H1 (cell line): ENCODE measurements around the gene QRSL1. TPM values are rescaled to one million over a fixed set of nuclear protein-coding genes. Genes with fewer than 3 reads are reported as not detected.

Source experiments
- CTCF ChIA-PET: fragments of 300-600 bp; sonication (Branson Sonifier 250); formaldehyde crosslinking; loops from one replicate; lab custom pipeline; 2021; ENCODE audit not compliant: partially characterized antibody; lab: Charles Lee
- POLR2A ChIA-PET: fragments of 300-600 bp; sonication (Branson Sonifier 250); formaldehyde crosslinking; loops from one replicate; lab custom pipeline; 2021; ENCODE audit warnings: inconsistent platforms; ENCODE audit not compliant: partially characterized antibody; lab: Charles Lee
- DNase-seq, 2 experiments: peaks; one replicate each; pipeline versions ENCODE4 v3.0.0 to v3.0.0-alpha.2; 2010 to 2022; ENCODE audit warnings: low spot score in 2 of 2, low read depth in 1 of 2, mixed read lengths in 1 of 2
- FAIRE-seq: peaks from 2 replicates; lab custom pipeline; 2011; peaks lifted over from hg19 to GRCh38; lab: Jason Lieb, UNC
- H2AFZ ChIP-seq: 2 replicates; pipeline ENCODE4 v1.8.1; 2012; ENCODE audit warnings: low read length, inconsistent platforms
- H2AK5ac ChIP-seq: 2 replicates; pipeline ENCODE4 v1.6.1; 2013; ENCODE audit warnings: low read depth, low read length
- H2BK120ac ChIP-seq: replicated peaks from 2 replicates; pipeline ENCODE3; 2013; ENCODE audit warnings: low read depth, low read length, inconsistent platforms
- H2BK12ac ChIP-seq: 2 replicates; pipeline ENCODE4 v1.6.1; 2013; ENCODE audit warnings: low read depth, low read length
- H2BK15ac ChIP-seq: 2 replicates; pipeline ENCODE4 v1.6.1; 2013; ENCODE audit warnings: low read length
- H2BK20ac ChIP-seq: 2 replicates; pipeline ENCODE4 v1.6.1; 2013; ENCODE audit warnings: low read length
- H2BK5ac ChIP-seq: 2 replicates; pipeline ENCODE4 v1.6.1; 2013; ENCODE audit warnings: low read depth, low read length
- H3K14ac ChIP-seq: 2 replicates; pipeline ENCODE4 v1.6.1; 2013; ENCODE audit warnings: inconsistent platforms; ENCODE audit not compliant: insufficient read length
- H3K18ac ChIP-seq: 2 replicates; pipeline ENCODE4 v1.6.1; 2013; ENCODE audit warnings: low read length; ENCODE audit errors: extremely low read depth
- H3K23ac ChIP-seq: 2 replicates; pipeline ENCODE4 v1.6.1; 2013; ENCODE audit warnings: inconsistent platforms; ENCODE audit not compliant: insufficient read length
- H3K23me2 ChIP-seq: 2 replicates; pipeline ENCODE4 v1.6.1; 2013; ENCODE audit warnings: low read depth, low read length
- H3K27ac ChIP-seq: 2 replicates; pipeline ENCODE4 v1.6.1; 2011; ENCODE audit warnings: low read depth, low read length, inconsistent platforms
- H3K27me3 ChIP-seq, 4 experiments: replicated peaks in 1 of 4; 1 replicate in 1 of 4; 2 replicates in 3 of 4; pipeline versions ENCODE4 v1.6.1 to v1.8.1; 2011 to 2013; ENCODE audit warnings: low read length in 3 of 4, mild to moderate bottlenecking in 3 of 4, inconsistent platforms in 2 of 4, mixed read lengths in 2 of 4, moderate library complexity in 1 of 4; ENCODE audit not compliant: control insufficient read depth in 3 of 4, insufficient read depth in 3 of 4; ENCODE audit errors: extremely low read depth in 1 of 4
- H3K36me3 ChIP-seq, 4 experiments: 2 replicates each; pipeline versions ENCODE4 v1.6.1 to v1.8.1; 2011 to 2013; ENCODE audit warnings: mild to moderate bottlenecking in 4 of 4, low read length in 3 of 4, moderate library complexity in 2 of 4, control low read depth in 1 of 4, inconsistent platforms in 1 of 4; ENCODE audit not compliant: insufficient read depth in 4 of 4, control insufficient read depth in 2 of 4
- H3K4ac ChIP-seq: replicated peaks from 2 replicates; pipeline ENCODE3; 2013; ENCODE audit warnings: low read length, low read depth, mixed read lengths, inconsistent platforms; ENCODE audit not compliant: insufficient read length
- H3K4me1 ChIP-seq, 4 experiments: replicated peaks in 1 of 4; 1 replicate in 1 of 4; 2 replicates in 3 of 4; pipeline versions ENCODE4 v1.6.1 to v1.8.1; 2011 to 2013; ENCODE audit warnings: low read length in 3 of 4, inconsistent platforms in 2 of 4, mixed read lengths in 1 of 4; ENCODE audit not compliant: insufficient read depth in 4 of 4, control insufficient read depth in 3 of 4
- H3K4me2 ChIP-seq, 2 experiments: 2 replicates each; pipeline versions ENCODE4 v1.6.1 to v1.8.1; 2011 to 2013; ENCODE audit warnings: low read depth in 2 of 2, low read length in 2 of 2, control low read depth in 1 of 2, inconsistent platforms in 1 of 2, mild to moderate bottlenecking in 1 of 2; ENCODE audit not compliant: insufficient read depth in 1 of 2
- H3K4me3 ChIP-seq, 4 experiments: fragments of 200-600, 300-600 bp in 1 of 4; sonication (generic), shearing (Covaris generic), sonication (Bioruptor Twin) in 1 of 4; 2 replicates each; pipeline versions ENCODE4 v1.5.1 to v1.8.1; 2011 to 2016; ENCODE audit warnings: low read length in 4 of 4, low read depth in 3 of 4, control low read depth in 2 of 4, inconsistent platforms in 2 of 4, mild to moderate bottlenecking in 2 of 4, mixed read lengths in 1 of 4, moderate library complexity in 1 of 4; ENCODE audit not compliant: insufficient read depth in 2 of 4; ENCODE audit errors: extremely low read depth in 1 of 4
- H3K56ac ChIP-seq: replicated peaks from 2 replicates; pipeline ENCODE3; 2013; ENCODE audit warnings: low read depth, mild to moderate bottlenecking, mixed read lengths, low read length, inconsistent platforms; ENCODE audit not compliant: insufficient read length
- H3K79me1 ChIP-seq: 2 replicates; pipeline ENCODE4 v1.6.1; 2013; ENCODE audit warnings: low read depth, low read length, control low read depth
- H3K79me2 ChIP-seq, 2 experiments: 2 replicates each; pipeline versions ENCODE4 v1.6.1 to v1.8.1; 2012 to 2013; ENCODE audit warnings: low read length in 2 of 2, mild to moderate bottlenecking in 2 of 2, inconsistent platforms in 1 of 2; ENCODE audit not compliant: insufficient read depth in 2 of 2, control insufficient read depth in 1 of 2
- H3K9ac ChIP-seq, 4 experiments: replicated peaks in 1 of 4; 1 replicate in 1 of 4; 2 replicates in 3 of 4; pipeline versions ENCODE4 v1.6.1 to v1.8.1; 2011 to 2013; ENCODE audit warnings: low read depth in 3 of 4, low read length in 3 of 4, control low read depth in 2 of 4, mild to moderate bottlenecking in 2 of 4, moderate library complexity in 2 of 4, inconsistent platforms in 1 of 4; ENCODE audit errors: extremely low read depth in 1 of 4
- H3K9me3 ChIP-seq, 2 experiments: 2 replicates each; pipeline versions ENCODE4 v1.6.1 to v1.8.1; 2012 to 2013; ENCODE audit warnings: mild to moderate bottlenecking in 2 of 2, moderate library complexity in 2 of 2, control low read depth in 1 of 2, inconsistent platforms in 1 of 2, low read depth in 1 of 2, low read length in 1 of 2, mixed read lengths in 1 of 2; ENCODE audit not compliant: insufficient read depth in 2 of 2
- H4K20me1 ChIP-seq, 2 experiments: replicated peaks in 1 of 2; 2 replicates each; pipeline versions ENCODE3 to v1.8.1; 2011 to 2013; ENCODE audit warnings: inconsistent platforms in 2 of 2, low read length in 2 of 2, mild to moderate bottlenecking in 1 of 2; ENCODE audit not compliant: insufficient read depth in 2 of 2, control insufficient read depth in 1 of 2
- H4K5ac ChIP-seq: 2 replicates; pipeline ENCODE4 v1.6.1; 2013; ENCODE audit warnings: low read length, low read depth, mixed read lengths, inconsistent platforms; ENCODE audit not compliant: insufficient read length
- H4K8ac ChIP-seq: 2 replicates; pipeline ENCODE4 v1.8.0; 2013; ENCODE audit warnings: mild to moderate bottlenecking, moderate library complexity, low read length, inconsistent platforms; ENCODE audit not compliant: insufficient read depth; ENCODE audit errors: extremely low read depth
- H4K91ac ChIP-seq: replicated peaks from 2 replicates; pipeline ENCODE3; 2013; ENCODE audit warnings: low read length, mixed read lengths, inconsistent platforms; ENCODE audit not compliant: insufficient read length
- ATF3 ChIP-seq: IDR thresholded peaks from 2 replicates; pipeline ENCODE4 v1.6.1; 2011; ENCODE audit warnings: low read depth, mild to moderate bottlenecking, low read length; ENCODE audit not compliant: insufficient read depth
- CEBPB ChIP-seq: IDR thresholded peaks from 2 replicates; pipeline ENCODE4 v1.6.1; 2012; ENCODE audit warnings: low read depth, low read length
- CHD2 ChIP-seq: IDR thresholded peaks from 2 replicates; pipeline ENCODE4 v1.6.1; 2012; ENCODE audit warnings: low read length, improper control_type of control experiment
- FOSL1 ChIP-seq: IDR thresholded peaks from 2 replicates; pipeline ENCODE4 v1.6.1; 2011; ENCODE audit warnings: mild to moderate bottlenecking, low read depth, low read length, moderate library complexity; ENCODE audit not compliant: insufficient read depth
- KDM4A ChIP-seq: IDR thresholded peaks from one replicate; pipeline ENCODE4 v1.7.1; 2012; ENCODE audit warnings: low read depth, mild to moderate bottlenecking, moderate library complexity, low read length, inconsistent platforms; ENCODE audit not compliant: severe bottlenecking
- PHF8 ChIP-seq: fragments of 200-600 bp; sonication (generic); conservative IDR thresholded peaks from 2 replicates; pipeline ENCODE4 v1.7.1; 2012; ENCODE audit warnings: low read depth, mild to moderate bottlenecking, inconsistent platforms, low read length, moderate library complexity
- POU5F1 ChIP-seq: IDR thresholded peaks from 2 replicates; pipeline ENCODE4 v1.6.1; 2011; ENCODE audit warnings: low read depth, mild to moderate bottlenecking, low read length, moderate library complexity
- TBP ChIP-seq: IDR thresholded peaks from 2 replicates; pipeline ENCODE4 v1.6.1; 2011; ENCODE audit warnings: low read depth, low read length, improper control_type of control experiment
- WGBS, 2 experiments: shearing (Covaris generic) in 1 of 2; methylation state at CpG; one replicate each; pipeline versions ENCODE4 v1.1.6 to v1.1.7; 2013 to 2015; ENCODE audit warnings: low lambda C conversion rate in 2 of 2, mixed read lengths in 2 of 2, inconsistent platforms in 1 of 2, low coverage in 1 of 2, missing lambda C conversion rate in 1 of 2; ENCODE audit not compliant: insufficient replicate concordance in 2 of 2, insufficient coverage in 1 of 2, insufficient read length in 1 of 2; ENCODE audit errors: extremely low coverage in 1 of 2, missing lambda C conversion rate in 1 of 2; 5-methylcytosine and 5-hydroxymethylcytosine counted together
- polyA plus RNA-seq, 7 experiments: library from polyadenylated mRNA; depleted of rRNA in 3 of 7; stranded (reverse) in 5 of 7; unstranded in 2 of 7; fragments of >200 nt in 5 of 7; fragments of 200-250 nt in 2 of 7; gene quantifications; 1 replicate in 5 of 7; 2 replicates in 1 of 7; 4 replicates in 1 of 7; pipeline versions ENCODE4 v1.2.1 to v1.2.3, GENCODE V29; 2011 to 2013; ENCODE audit warnings: missing spikeins in 2 of 7, mixed read lengths in 2 of 7
- total RNA-seq: library from RNA; stranded (reverse); fragmentation: NEBNext Ultra II Directional; extraction: Animal tissue kit (Norgen Biotek cat#: 25700); gene quantifications from 2 replicates; pipeline ENCODE4 v1.2.1, GENCODE V29; 2021

The QRSL1 gene
- total and polyA plus RNA-seq, 2 of the 8 experiments (the other 6 are each of a cell fraction or from before 2014, with no cell fraction given): 7.8 to 22.2 TPM

GRCh38 chr6:106710580-106710979 lies 81.2 kb downstream of the QRSL1 start:
- CTCF ChIA-PET: interaction anchor here (1.8 kb wide), 1 partner anchor 11 kb away, joined by 5 read pairs; no protein-coding TSS in a partner anchor
- no peak overlapping the region for H2BK20ac ChIP-seq
- no peak for FAIRE-seq

More at GRCh38 chr6:106710580-106710979, 81.2 kb downstream of the QRSL1 start:
- no peak overlapping the region for H2BK15ac ChIP-seq
- H2BK120ac ChIP-seq: no peak overlapping the region
- no peak overlapping the region for H3K23ac ChIP-seq
- no peak overlapping the region for H3K4me2 ChIP-seq
- H4K5ac ChIP-seq: no peak overlapping the region
- H3K4me3 ChIP-seq: no peak overlapping the region
- no peaks in the 10 kb centered on the region for H3K27me3 ChIP-seq
- H3K79me1 ChIP-seq: no peaks in the 10 kb centered on the region
- H3K56ac ChIP-seq: no peak overlapping the region
- peaks cover 0 to 3% (median 0%) of the 10 kb centered on the region in 4 experiments; a peak in 1 of 8 replicates for H3K36me3 ChIP-seq
- H3K9me3 ChIP-seq: peaks cover 5 to 7% of the 10 kb centered on the region in 2 experiments
- no peak overlapping the region for H4K91ac ChIP-seq
- H3K4ac ChIP-seq: no peak overlapping the region
- H2AK5ac ChIP-seq: no peak overlapping the region
- H3K9ac ChIP-seq: no peak overlapping the region
- POLR2A ChIA-PET: no interaction called here
- no peak overlapping the region for H2AFZ ChIP-seq
- H3K18ac ChIP-seq: no peak overlapping the region
- TF ChIP-seq KDM4A (no peak), CEBPB (no peak), PHF8 (no peak), TBP (no peak), POU5F1 (no peak), CHD2 (no peak), ATF3 (no peak), FOSL1 (no peak)
- TF ChIP-seq, all 59 proteins: peak for 0
- 85% methylated on average over 1 of the region's 1 CpG; no CpG with 5 or more reads in 1 of the 2 experiments for WGBS, 2 experiments
- Histone ChIP-seq H4K20me1 (no peaks in the 10 kb centered on the region), H2BK12ac (no peak overlapping the region), H3K4me1 (no peaks in the 10 kb centered on the region), H4K8ac (no peak overlapping the region), H2BK5ac (no peak overlapping the region), H3K14ac (no peak overlapping the region), H3K79me2 (no peaks in the 10 kb centered on the region), H3K27ac (no peak overlapping the region), H3K23me2 (no peaks in the 10 kb centered on the region)
- DNase-seq: no peak
